Colonic mucosa (tissue), 4 donors: ENCODE measurements around the gene ZNF750. TPM values are rescaled to one million over a fixed set of nuclear protein-coding genes. Genes with fewer than 3 reads are reported as not detected.
A peak's percentile ranks its signal among the peaks of the same experiment; 100 is the strongest.

Experiments
- DNase-seq: peaks from one replicate; pipeline ENCODE4 v3.0.0-alpha.2; 2020
- H3K27ac ChIP-seq: fragments of 200-600 bp; one replicate; pipeline ENCODE4 v1.8.0; 2021
- H3K27me3 ChIP-seq: fragments of 200-600 bp; one replicate; pipeline ENCODE4 v1.8.0; 2021
- H3K36me3 ChIP-seq: fragments of 200-600 bp; one replicate; pipeline ENCODE4 v1.8.0; 2021
- H3K4me1 ChIP-seq: fragments of 200-600 bp; one replicate; pipeline ENCODE4 v1.8.0; 2021; ENCODE audit warnings: mild to moderate bottlenecking
- H3K4me3 ChIP-seq: fragments of 200-600 bp; one replicate; pipeline ENCODE4 v1.8.0; 2021
- H3K9ac ChIP-seq, 2 donors: one replicate each; pipeline ENCODE4 v1.7.0; 2013; ENCODE audit warnings: control low read depth in 2 of 2, low read depth in 2 of 2, low read length in 2 of 2
- H3K9me3 ChIP-seq: fragments of 200-600 bp; one replicate; pipeline ENCODE4 v1.8.0; 2021
- intact Hi-C: fragments of 100-400 bp; cut with DNase I; formaldehyde crosslinking; loops from one replicate; pipeline ENCODE4 v1.14.1; 2022
- total RNA-seq, 2 donors: library from RNA; stranded (reverse); fragmentation: NEBNext Ultra II Directional in 1 of 2; extraction: Animal tissue kit (Norgen Biotek cat#: 25700) in 1 of 2; gene quantifications; one replicate each; pipeline ENCODE4 v1.2.1, GENCODE V29; 2021
- TF ChIP-seq, protein P1 (sequence below): fragments of 200-600 bp; IDR thresholded peaks from one replicate; pipeline ENCODE4 v1.8.0; 2022; ENCODE audit warnings: antibody characterized with exemption, mild to moderate bottlenecking
- donor health status: healthy.
- donor health status: DM: no; HTN: no; CAD: no.
- donor health status: DM: no; HTN: no; CAD: no.

ZNF750 gene
- total RNA-seq, 2 donors from 2014 or later: not detected

DNA sequence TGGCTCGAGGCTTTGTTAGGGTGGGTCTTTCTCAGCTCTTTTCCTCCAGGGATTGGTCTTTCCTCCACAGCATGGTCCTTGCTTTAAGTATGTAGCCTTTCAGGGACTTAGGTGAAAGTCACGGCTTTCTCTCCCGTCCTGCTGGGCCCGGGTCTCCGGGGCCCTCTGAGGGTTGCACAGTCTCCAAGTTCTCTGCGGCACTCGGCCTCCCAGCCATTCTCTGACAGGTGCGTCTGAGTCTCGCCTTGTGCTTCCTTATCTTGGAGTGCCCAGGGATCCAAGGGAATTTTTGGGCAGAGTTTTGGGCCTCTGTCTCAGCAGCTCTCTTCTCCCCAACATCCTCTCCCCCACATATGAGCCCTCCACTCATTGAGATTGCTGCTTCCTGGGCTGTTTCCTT, 36.6 kb downstream of the ZNF750 start:
- Histone ChIP-seq H3K4me3 (no peak overlapping the region), H3K4me1 (no peaks in the 10 kb centered on the region), H3K36me3 (no peaks in the 10 kb centered on the region), H3K27ac (no peak overlapping the region), H3K9me3 (no peaks in the 10 kb centered on the region), H3K9ac (no peak overlapping the region), H3K27me3 (no peaks in the 10 kb centered on the region)
- DNase-seq: no peak
- intact Hi-C loops: no loop called here
- TF ChIP-seq, protein P1, sequence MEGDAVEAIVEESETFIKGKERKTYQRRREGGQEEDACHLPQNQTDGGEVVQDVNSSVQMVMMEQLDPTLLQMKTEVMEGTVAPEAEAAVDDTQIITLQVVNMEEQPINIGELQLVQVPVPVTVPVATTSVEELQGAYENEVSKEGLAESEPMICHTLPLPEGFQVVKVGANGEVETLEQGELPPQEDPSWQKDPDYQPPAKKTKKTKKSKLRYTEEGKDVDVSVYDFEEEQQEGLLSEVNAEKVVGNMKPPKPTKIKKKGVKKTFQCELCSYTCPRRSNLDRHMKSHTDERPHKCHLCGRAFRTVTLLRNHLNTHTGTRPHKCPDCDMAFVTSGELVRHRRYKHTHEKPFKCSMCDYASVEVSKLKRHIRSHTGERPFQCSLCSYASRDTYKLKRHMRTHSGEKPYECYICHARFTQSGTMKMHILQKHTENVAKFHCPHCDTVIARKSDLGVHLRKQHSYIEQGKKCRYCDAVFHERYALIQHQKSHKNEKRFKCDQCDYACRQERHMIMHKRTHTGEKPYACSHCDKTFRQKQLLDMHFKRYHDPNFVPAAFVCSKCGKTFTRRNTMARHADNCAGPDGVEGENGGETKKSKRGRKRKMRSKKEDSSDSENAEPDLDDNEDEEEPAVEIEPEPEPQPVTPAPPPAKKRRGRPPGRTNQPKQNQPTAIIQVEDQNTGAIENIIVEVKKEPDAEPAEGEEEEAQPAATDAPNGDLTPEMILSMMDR: no peak

DNA sequence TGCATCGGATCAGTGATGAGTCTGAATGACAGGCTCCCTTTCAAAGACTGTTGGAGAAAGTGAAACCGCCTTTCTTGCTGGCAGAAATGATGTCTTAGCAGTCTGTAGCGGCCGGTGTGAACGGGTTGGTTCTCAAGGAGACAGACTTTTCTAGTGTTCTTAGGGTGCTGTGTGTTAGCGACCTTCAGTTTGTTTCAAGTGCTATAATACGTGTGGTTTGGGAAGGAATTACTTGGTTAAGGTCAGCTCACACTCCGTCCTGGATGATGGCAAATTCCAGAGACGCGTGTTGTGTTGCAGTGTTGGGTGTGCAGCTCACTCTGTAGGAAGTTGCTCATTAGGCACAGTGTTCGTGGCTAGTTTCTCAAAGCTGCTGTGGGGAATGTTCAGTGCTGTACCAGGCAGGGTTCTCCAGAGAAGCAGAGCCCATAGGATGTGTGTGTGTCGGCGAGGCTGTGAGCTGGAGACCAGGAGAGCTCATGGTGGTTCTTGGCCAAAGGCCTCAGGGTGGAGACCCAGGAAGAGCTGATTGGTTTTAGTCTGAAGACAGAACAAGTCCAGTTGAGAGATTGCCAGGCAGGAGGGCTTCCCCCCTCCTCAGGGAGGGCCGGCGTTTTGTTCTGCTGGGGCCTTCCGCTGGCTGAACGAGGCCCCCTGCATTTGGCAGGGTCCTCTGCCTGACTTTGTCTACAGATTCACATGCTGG, 37.6 kb downstream of the ZNF750 start:
- no peaks in the 10 kb centered on the region for H3K36me3 ChIP-seq
- no peaks in the 10 kb centered on the region for H3K4me1 ChIP-seq
- no peak overlapping the region for H3K27ac ChIP-seq
- no peak for DNase-seq
- no peak overlapping the region for H3K4me3 ChIP-seq
- intact Hi-C loops: no loop called here
- no peaks in the 10 kb centered on the region for H3K27me3 ChIP-seq
- H3K9me3 ChIP-seq: no peaks in the 10 kb centered on the region
- H3K9ac ChIP-seq: no peak overlapping the region
- TF ChIP-seq, protein P1: no peak

- Histone ChIP-seq H3K4me3 (no peak overlapping the region), H3K4me1 (no peaks in the 10 kb centered on the region), H3K27ac (no peak overlapping the region), H3K9ac (no peak overlapping the region), H3K27me3 (no peaks in the 10 kb centered on the region), H3K9me3 (no peaks in the 10 kb centered on the region), H3K36me3 (no peaks in the 10 kb centered on the region)
- intact Hi-C loops: no loop called here
- TF ChIP-seq, protein P1: no peak
- no peak for DNase-seq
Measured at GRCh38 chr17:82801377-82801970, 38.3 kb downstream of the ZNF750 start.

DNA sequence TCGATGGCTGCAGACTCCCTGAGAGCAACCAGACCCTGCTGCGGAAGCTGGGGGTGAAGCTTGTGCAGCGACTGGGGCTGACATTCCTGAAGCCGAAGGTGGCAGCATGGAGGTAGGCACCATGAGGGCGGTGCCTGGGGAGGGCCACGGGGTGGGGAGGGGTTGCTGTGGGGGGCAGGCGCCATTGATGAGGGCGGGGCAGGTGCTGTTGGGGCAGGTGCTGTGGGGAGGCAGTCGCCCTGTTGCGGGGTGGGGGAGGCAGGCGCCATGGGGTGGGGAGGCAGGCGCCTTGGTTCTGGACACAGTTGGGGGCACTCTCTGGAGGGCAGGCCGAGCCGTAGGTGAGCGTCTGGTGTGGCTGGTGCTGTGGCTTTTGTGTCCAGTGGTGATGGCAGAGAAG, 38.9 kb downstream of the ZNF750 start:
- intact Hi-C loops: no loop called here
- no peak overlapping the region for H3K4me3 ChIP-seq
- TF ChIP-seq, protein P1: no peak
- H3K27ac ChIP-seq: no peak overlapping the region
- H3K4me1 ChIP-seq: peaks cover 2% of the 10 kb centered on the region
- DNase-seq: no peak
- H3K27me3 ChIP-seq: no peaks in the 10 kb centered on the region
- H3K9ac ChIP-seq: no peak overlapping the region
- H3K36me3 ChIP-seq: no peaks in the 10 kb centered on the region
- H3K9me3 ChIP-seq: no peaks in the 10 kb centered on the region

DNA sequence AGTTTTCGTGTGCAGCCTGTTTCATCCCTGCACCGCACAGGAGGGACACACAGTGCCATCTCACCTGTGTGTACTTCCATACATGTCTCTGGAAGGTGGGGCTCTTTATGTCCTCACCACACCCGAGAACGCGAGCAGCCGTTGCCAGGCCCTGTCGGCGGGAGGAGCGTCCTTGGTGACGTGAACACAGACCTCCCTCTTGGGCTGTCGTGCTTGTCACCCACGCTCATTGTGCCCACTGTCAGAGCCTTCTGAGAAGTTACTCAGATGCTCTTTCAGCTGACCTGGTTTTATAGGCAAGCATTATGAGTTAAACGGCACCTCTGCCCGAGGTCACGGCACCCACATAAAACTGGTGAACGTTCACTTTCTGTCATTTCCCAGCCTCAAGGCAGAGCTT, 40.2 kb downstream of the ZNF750 start:
- Histone ChIP-seq H3K4me1 (peaks cover 8% of the 10 kb centered on the region), H3K4me3 (no peak overlapping the region), H3K27ac (no peak overlapping the region), H3K9me3 (no peaks in the 10 kb centered on the region), H3K9ac (no peak overlapping the region), H3K36me3 (no peaks in the 10 kb centered on the region), H3K27me3 (no peaks in the 10 kb centered on the region)
- intact Hi-C loops: no loop called here
- TF ChIP-seq, protein P1: no peak
- DNase-seq: peak; percentile 54
